CD14-positive monocyte (primary cell): ENCODE data around the gene IL4R. TPM values are rescaled to one million over a fixed set of nuclear protein-coding genes. Genes with fewer than 3 reads are reported as not detected.

Experiments
- DNase-seq, 3 donors: peaks; one replicate each; pipeline ENCODE4 v3.0.0-alpha.2; 2011 to 2022
- H2AFZ ChIP-seq: 2 replicates; pipeline ENCODE4 v1.6.0; 2012; ENCODE audit warnings: mild to moderate bottlenecking, low read depth, low read length, inconsistent platforms; ENCODE audit not compliant: insufficient read depth, poor library complexity, severe bottlenecking
- H3K27ac ChIP-seq, 2 donors: 1 replicate in 1 of 2; 2 replicates in 1 of 2; pipeline ENCODE4 v1.5.1; 2012 to 2013; ENCODE audit warnings: low read length in 2 of 2, control low read depth in 1 of 2, inconsistent platforms in 1 of 2, low read depth in 1 of 2, mild to moderate bottlenecking in 1 of 2
- H3K27me3 ChIP-seq, 2 donors: one replicate each; pipeline versions ENCODE4 v1.6.0 to v1.6.1; 2011 to 2013; ENCODE audit warnings: low read length in 2 of 2; ENCODE audit not compliant: control insufficient read depth in 2 of 2, insufficient read depth in 2 of 2
- H3K36me3 ChIP-seq, 2 donors: replicated peaks in 1 of 2; 1 replicate in 1 of 2; 2 replicates in 1 of 2; pipeline versions ENCODE4 v1.5.1 to v1.6.1; 2012 to 2013; ENCODE audit warnings: low read length in 2 of 2, control low read depth in 1 of 2, inconsistent platforms in 1 of 2, mild to moderate bottlenecking in 1 of 2; ENCODE audit not compliant: insufficient read depth in 2 of 2, control insufficient read depth in 1 of 2
- H3K4me1 ChIP-seq, 2 donors: 1 replicate in 1 of 2; 2 replicates in 1 of 2; pipeline versions ENCODE4 v1.5.1 to v1.6.1; 2012 to 2013; ENCODE audit warnings: low read length in 2 of 2, control low read depth in 1 of 2, inconsistent platforms in 1 of 2, mild to moderate bottlenecking in 1 of 2, moderate library complexity in 1 of 2; ENCODE audit not compliant: insufficient read depth in 2 of 2, control insufficient read depth in 1 of 2
- H3K4me2 ChIP-seq: replicated peaks from 2 replicates; pipeline ENCODE3; 2012; ENCODE audit warnings: low read length, moderate library complexity, mild to moderate bottlenecking; ENCODE audit not compliant: poor library complexity, severe bottlenecking; ENCODE audit errors: extremely low read depth
- H3K4me3 ChIP-seq, 3 experiments: fragments of 200-600 bp in 1 of 3; sonication (generic) in 1 of 3; replicated peaks in 1 of 3; 1 replicate in 2 of 3; 2 replicates in 1 of 3; pipeline ENCODE4 v1.5.1; 2011 to 2013; ENCODE audit warnings: low read length in 3 of 3, mild to moderate bottlenecking in 3 of 3, control low read depth in 2 of 3, low read depth in 2 of 3, inconsistent platforms in 1 of 3, moderate library complexity in 1 of 3
- H3K79me2 ChIP-seq: 2 replicates; pipeline ENCODE4 v1.6.0; 2012; ENCODE audit warnings: mild to moderate bottlenecking, control low read depth, inconsistent platforms, low read length, moderate library complexity; ENCODE audit not compliant: insufficient read depth
- H3K9ac ChIP-seq: 2 replicates; pipeline ENCODE4 v1.6.0; 2017; ENCODE audit warnings: low read length, mild to moderate bottlenecking; ENCODE audit not compliant: insufficient read depth, poor library complexity, severe bottlenecking
- H3K9me3 ChIP-seq, 2 donors: replicated peaks in 1 of 2; 1 replicate in 1 of 2; 2 replicates in 1 of 2; pipeline versions ENCODE4 v1.5.1 to v1.6.1; 2012 to 2013; ENCODE audit warnings: low read length in 2 of 2, control low read depth in 1 of 2; ENCODE audit not compliant: control insufficient read depth in 1 of 2, insufficient read depth in 1 of 2
- H4K20me1 ChIP-seq: 2 replicates; pipeline ENCODE4 v1.6.0; 2012; ENCODE audit warnings: mild to moderate bottlenecking, low read length, control low read depth, moderate library complexity; ENCODE audit not compliant: insufficient read depth
- H3K27ac Mint-ChIP-seq, 7 donors: one replicate each; pipeline ENCODE4 v1.8.0; 2020; ENCODE audit warnings: mild to moderate bottlenecking in 7 of 7, mixed read lengths in 7 of 7, moderate library complexity in 6 of 7, inconsistent platforms in 2 of 7
- H3K27me3 Mint-ChIP-seq, 3 donors: one replicate each; pipeline ENCODE4 v1.8.0; 2021 to 2022; ENCODE audit warnings: low read depth in 3 of 3, mild to moderate bottlenecking in 3 of 3, mixed read lengths in 3 of 3, moderate library complexity in 3 of 3, inconsistent platforms in 1 of 3
- H3K36me3 Mint-ChIP-seq, 2 donors: one replicate each; pipeline ENCODE4 v1.8.0; 2020; ENCODE audit warnings: mixed read lengths in 2 of 2, inconsistent platforms in 1 of 2, mild to moderate bottlenecking in 1 of 2
- H3K4me1 Mint-ChIP-seq: one replicate; pipeline ENCODE4 v1.8.0; 2020; ENCODE audit warnings: mild to moderate bottlenecking, mixed read lengths
- H3K4me3 Mint-ChIP-seq, 2 donors: one replicate each; pipeline ENCODE4 v1.8.0; 2020; ENCODE audit warnings: mild to moderate bottlenecking in 2 of 2, mixed read lengths in 2 of 2, moderate library complexity in 1 of 2
- H3K9me3 Mint-ChIP-seq, 7 donors: one replicate each; pipeline ENCODE4 v1.8.0; 2020 to 2022; ENCODE audit warnings: mixed read lengths in 7 of 7, mild to moderate bottlenecking in 6 of 7, moderate library complexity in 6 of 7, inconsistent platforms in 2 of 7
- CTCF ChIP-seq: fragments of 200-600 bp; IDR thresholded peaks from one replicate; pipeline ENCODE4 v1.8.0; 2022; ENCODE audit warnings: antibody characterized with exemption, mild to moderate bottlenecking
- WGBS: methylation state at CpG from one replicate; pipeline ENCODE4 v1.1.5; 2013; ENCODE audit warnings: missing lambda C conversion rate; ENCODE audit not compliant: insufficient coverage; 5-methylcytosine and 5-hydroxymethylcytosine counted together
- intact Hi-C, 2 donors: fragments of 100-400 bp; cut with micrococcal nuclease; formaldehyde crosslinking; loops; one replicate each; pipeline versions ENCODE4 v1.15.0 to v1.15.1; 2023
- polyA plus RNA-seq, 3 donors: library from polyadenylated mRNA; depleted of rRNA in 1 of 3; unstranded in 2 of 3; stranded (reverse) in 1 of 3; fragments of 300-500 nt in 2 of 3; fragments of >200 nt in 1 of 3; fragmentation: Illumina TruSeq in 2 of 3; gene quantifications; 1 replicate in 2 of 3; 2 replicates in 1 of 3; pipeline ENCODE4 v1.2.3, GENCODE V29; 2012 to 2021

IL4R gene
- polyA plus RNA-seq, 3 donors = 25.1 to 80.4 (median 35.6) TPM

DNA sequence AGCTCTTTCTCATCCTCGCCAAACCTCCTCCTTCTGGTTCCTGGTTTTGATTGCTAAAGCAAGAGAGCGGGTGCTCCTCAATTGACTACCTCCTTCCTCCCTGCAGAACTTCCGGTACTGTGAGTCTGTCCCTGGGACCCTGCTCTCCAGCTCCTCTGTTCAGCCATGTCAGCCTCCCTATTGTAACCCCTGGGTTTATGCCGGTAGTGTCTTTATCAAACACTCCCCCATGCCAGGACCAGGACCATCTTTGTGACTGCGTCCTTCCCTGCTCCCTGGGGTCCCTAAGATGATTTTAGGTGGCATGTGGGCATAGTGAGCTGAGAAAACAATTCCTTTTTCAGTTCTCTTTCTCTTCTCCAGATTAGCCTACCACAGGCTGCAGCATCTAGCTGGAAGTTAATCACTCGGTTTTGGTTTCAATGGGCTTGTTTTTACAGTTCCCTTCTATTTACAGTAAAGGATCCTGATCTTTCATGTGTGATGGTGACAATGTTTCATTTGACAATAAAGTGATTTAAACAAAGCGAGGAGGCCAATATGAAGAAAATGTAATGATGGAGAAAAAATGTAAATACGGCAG lies 60.5 kb downstream of the IL4R start:
- Histone ChIP-seq H3K4me2 (peak overlapping the region; percentile 65), H3K4me1 (peaks cover 60 to 66% of the 10 kb centered on the region in 2 donors), H3K9ac (peak overlapping the region; percentile 19), H3K79me2 (no peaks in the 10 kb centered on the region), H3K27ac (peak overlapping the region; percentile 84 to 87), H4K20me1 (no peaks in the 10 kb centered on the region), H3K4me3 (peak overlapping the region in 1 of 3 experiments; percentile 58), H3K36me3 (no peaks in the 10 kb centered on the region), H2AFZ (peak overlapping the region; percentile 77), H3K27me3 (no peaks in the 10 kb centered on the region), H3K9me3 (peaks cover 12% of the 10 kb centered on the region in 2 donors)
- Mint-ChIP-seq H3K4me1 (peaks cover 25% of the 10 kb centered on the region), H3K27ac (no peak overlapping the region), H3K27me3 (peaks cover 0 to 5% (median 5%) of the 10 kb centered on the region in 3 donors), H3K9me3 (peaks cover 9 to 19% (median 13%) of the 10 kb centered on the region in 7 donors), H3K4me3 (no peak overlapping the region), H3K36me3 (no peaks in the 10 kb centered on the region)
- TF ChIP-seq CTCF = no peak
- DNase-seq = peak in 2 of 3 donors; percentile 63
- 20% methylated on average over 5 of the region's 8 CpGs for WGBS
- intact Hi-C loops = loop anchor here in 1 of 2 donors (5.0 kb wide), 1 partner anchor 197 kb away; no protein-coding TSS in a partner anchor

- 0% methylated on average over 8 of the region's 9 CpGs for WGBS
Observed at GRCh38 chr16:27374804-27375425, 61.1 kb downstream of the IL4R start.

More at GRCh38 chr16:27374804-27375425, 61.1 kb downstream of the IL4R start:
- Mint-ChIP-seq H3K4me1 (peaks cover 27% of the 10 kb centered on the region), H3K27me3 (peaks cover 0 to 6% (median 5%) of the 10 kb centered on the region in 3 donors), H3K9me3 (peaks cover 6 to 15% (median 10%) of the 10 kb centered on the region in 7 donors), H3K36me3 (no peaks in the 10 kb centered on the region), H3K27ac (no peak overlapping the region), H3K4me3 (no peak overlapping the region)
- peaks cover 9 to 10% of the 10 kb centered on the region in 2 donors for H3K9me3 ChIP-seq
- TF ChIP-seq CTCF = peak; percentile 51
- intact Hi-C loops = loop anchor here in 1 of 2 donors (5.0 kb wide), 1 partner anchor 198 kb away; no protein-coding TSS in a partner anchor
- peak overlapping the region; percentile 65 for H3K4me2 ChIP-seq
- peaks cover 63 to 69% of the 10 kb centered on the region in 2 donors for H3K4me1 ChIP-seq
- peak overlapping the region; percentile 77 for H2AFZ ChIP-seq
- H3K79me2 ChIP-seq = no peaks in the 10 kb centered on the region
- DNase-seq = peak; percentile 53 to 76 (median 70)
- H3K9ac ChIP-seq = peak overlapping the region; percentile 19
- no peaks in the 10 kb centered on the region for H3K27me3 ChIP-seq
- no peaks in the 10 kb centered on the region for H3K36me3 ChIP-seq
- no peaks in the 10 kb centered on the region for H4K20me1 ChIP-seq
- peak overlapping the region; percentile 84 to 87 for H3K27ac ChIP-seq
- peak overlapping the region in 2 of 3 experiments; percentile 13 to 58 for H3K4me3 ChIP-seq
